Measurements from ENCODE around the gene DHX9.
"Not testable (repeated sequence)": the region's sequence is repeated elsewhere in the genome, so short reads cannot be mapped to it uniquely, and the experiment has no call there.

Gene DHX9

DNA sequence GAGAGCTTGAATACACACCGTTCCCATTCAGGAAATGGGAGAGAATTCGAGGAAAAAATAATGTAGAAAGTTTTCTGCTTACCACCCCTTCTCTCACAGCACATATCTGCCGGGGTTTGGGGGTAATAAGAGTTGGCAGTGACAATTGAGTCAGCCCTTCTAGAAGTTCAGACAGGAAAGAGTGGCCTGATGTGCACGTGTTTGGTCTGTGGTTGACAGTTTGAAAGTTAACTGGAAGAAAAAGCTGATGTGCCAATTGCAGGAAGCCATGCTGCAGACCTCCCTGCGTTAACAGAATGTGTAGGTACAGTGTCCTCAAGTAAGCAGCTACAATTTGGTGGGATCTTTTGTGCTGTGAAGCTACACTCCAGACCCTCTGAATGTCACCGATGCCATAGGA, 50.9 kb downstream of the DHX9 start:
- DNase-seq (ENCODE audit: low read depth), result no peak

GRCh38 chr1:182890927-182891610, 51.9 kb downstream of the DHX9 start:
- no peak for DNase-seq (ENCODE audit: low read depth)

- DNase-seq (ENCODE audit: low read depth), result no peak
These were observed 58.5 kb downstream of the DHX9 start for GRCh38 chr1:182897696-182898095.

DNA sequence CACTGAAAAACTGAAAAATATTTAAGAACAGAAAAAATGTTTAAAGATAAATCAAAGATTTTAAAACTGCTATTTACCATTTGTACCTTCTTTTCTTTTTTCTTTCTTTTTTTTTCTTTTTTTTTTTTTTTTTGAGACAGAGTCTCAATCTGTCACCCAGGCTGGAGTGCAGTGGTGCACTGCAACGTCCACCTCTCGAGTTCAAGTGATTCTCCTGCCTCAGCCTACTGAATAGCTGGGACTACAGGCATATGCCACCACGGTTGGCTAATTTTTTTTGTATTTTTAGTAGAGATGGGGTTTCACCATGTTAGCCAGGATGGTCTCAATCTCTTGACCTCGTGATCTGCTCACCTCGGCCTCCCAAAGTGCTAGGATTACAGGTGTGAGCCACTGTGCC, 62.8 kb downstream of the DHX9 start:
- DNase-seq (ENCODE audit: low read depth), result not testable (repeated sequence)

- no peak for DNase-seq (ENCODE audit: low read depth)
These were observed 66.2 kb downstream of the DHX9 start for GRCh38 chr1:182905321-182905720.

GRCh38 chr1:182909578-182909977, 70.4 kb downstream of the DHX9 start:
- no peak for DNase-seq (ENCODE audit: low read depth)

DNA sequence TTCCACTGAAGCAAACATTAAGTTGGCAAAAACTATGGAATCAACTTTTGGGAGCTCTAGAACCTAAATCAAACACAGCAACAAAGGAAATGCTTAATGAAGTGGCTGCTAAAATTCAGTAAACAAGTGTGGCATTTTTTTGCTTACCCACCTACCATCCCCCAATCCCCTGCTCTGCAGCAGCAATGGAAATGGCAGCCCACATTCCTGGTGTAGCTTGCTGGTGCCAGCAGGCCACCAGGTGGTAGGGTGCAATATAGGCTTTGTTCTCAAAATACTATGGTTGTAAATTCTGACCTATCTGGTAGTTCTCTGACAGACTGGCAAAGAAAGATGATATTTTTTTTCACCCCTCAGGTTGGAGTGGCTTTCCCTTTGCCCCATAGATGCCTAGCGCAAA, 71.0 kb downstream of the DHX9 start:
- DNase-seq (ENCODE audit: low read depth), result no peak

GRCh38 chr1:182913401-182913800, 74.3 kb downstream of the DHX9 start:
- DNase-seq (ENCODE audit: low read depth), result no peak

DNA sequence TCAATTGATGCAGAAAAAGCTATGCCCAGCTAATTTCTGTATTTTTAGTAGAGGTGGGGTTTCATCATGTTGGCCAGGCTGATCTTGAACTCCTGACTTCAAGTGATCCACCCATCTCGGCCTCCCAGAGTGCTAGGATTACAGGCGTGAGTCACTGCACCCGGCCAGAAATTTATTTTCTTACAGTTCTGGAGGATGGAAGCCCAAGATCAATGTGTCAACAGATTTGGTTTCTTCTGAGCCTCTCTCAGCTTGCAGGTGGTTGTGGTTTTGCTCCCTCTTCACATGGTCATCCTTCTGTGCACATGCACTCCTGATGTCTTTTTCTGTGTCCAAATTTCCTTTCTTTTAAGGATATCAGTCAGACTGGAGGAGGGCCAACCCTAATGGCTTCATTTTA, 78.2 kb downstream of the DHX9 start:
- DNase-seq (ENCODE audit: low read depth), result no peak

DNA sequence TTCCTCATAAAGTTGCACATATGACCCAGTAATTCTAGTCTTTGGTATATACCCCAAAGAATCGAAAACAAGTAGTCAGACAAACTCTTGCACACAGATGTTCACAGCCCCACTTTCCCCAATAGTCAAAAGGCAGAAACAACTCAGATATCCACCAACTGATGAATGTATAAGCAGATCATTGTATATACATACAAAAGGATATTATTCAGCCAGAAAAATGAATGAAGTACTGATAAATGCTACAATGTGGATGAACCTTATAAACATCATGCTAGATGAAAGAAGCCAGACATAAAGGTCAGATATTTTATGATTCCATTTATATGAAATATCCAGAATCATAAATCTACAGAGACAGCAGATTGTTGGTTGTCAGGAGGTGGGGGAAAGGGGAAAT, 86.5 kb downstream of the DHX9 start:
- DNase-seq (ENCODE audit: low read depth), result no peak

DNA sequence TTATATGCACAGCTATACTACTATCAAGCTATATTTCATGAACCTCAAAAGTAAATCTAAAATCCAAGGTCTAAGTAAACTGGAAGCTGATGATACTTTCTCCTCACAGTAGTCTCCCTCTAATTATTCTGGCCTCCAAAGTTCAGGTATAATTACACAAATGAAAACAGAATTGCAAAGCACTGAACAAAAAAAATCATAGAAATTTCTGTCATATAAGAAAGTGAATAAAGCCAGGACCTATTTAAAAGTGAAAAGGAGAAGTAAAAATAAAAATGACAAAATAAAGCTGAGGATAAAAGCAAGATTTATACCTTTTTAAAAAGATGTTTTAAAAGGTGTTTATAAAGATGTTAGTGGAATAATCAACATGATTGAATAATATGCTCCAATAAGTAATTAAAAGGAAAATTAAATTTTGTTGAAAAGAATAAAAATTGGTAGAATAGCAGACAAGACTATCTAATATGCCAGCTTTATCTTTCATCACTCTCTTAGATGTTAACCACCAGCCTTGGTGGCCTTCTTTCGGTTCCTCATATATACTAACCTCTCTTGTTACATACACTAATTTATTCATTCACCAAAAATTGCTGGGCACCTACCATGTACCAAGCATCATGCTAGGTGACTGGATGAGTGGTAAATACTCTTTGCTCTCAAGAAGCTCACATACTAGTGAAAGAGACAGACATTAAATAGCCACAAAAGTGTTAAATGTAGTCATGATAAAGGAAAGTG, 88.7 kb downstream of the DHX9 start:
- no peak for DNase-seq (ENCODE audit: low read depth)

DNA sequence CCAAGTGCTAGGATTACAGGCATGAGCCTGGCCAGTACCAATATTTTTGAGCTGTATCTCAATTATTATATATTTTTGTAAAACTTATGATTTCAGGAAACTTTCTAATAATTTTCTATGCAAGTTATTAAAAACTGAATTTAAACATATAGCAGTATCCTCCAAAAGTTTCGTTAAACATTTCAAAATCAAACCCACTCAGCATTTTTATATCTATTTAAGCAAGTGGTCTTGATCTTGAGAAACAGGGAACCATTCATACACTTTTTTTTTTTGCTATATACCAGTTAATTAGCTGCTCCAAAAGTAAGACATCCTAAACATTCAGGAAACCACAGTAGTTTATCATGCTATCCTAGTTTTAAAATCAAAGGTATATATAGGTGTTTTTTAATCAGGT, 91.8 kb downstream of the DHX9 start:
- DNase-seq (ENCODE audit: low read depth), result no peak

DNA sequence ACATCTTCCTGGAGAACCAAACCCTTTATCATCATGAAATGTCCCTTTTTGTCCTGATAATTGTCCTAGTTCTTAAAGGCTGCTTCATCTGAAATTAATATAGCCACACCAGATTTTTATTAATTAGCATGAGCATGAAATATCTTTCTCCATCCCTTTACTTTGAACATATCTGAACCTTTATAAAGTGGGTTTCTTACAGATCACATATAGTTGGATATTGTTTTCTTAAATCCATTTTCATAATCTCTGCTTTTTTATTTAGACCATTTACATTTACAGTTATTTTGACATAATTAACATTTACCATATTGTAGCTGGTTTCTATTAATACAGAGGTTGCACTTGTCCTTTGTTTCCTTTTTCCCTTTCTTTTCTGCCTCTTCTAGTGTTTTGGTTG, 96.6 kb downstream of the DHX9 start:
- DNase-seq (ENCODE audit: low read depth), result no peak

Data from HS-5 (cell line).